Measurements from ENCODE around the gene SCUBE1. TPM values are rescaled to one million over a fixed set of nuclear protein-coding genes. Genes with fewer than 3 reads are reported as not detected.
A peak's percentile ranks its signal among the peaks of the same experiment; 100 is the strongest.

Gene SCUBE1
- total RNA-seq, 1 donor from 2014 or later = 0.89 TPM

GRCh38 chr22:43333156-43333555, 10.0 kb downstream of the SCUBE1 start:
- ATAC-seq = no peak
- DNase-seq (ENCODE audit: missing footprints) = no peak
- intact Hi-C loops (cut with DNase I) = no loop called here

GRCh38 chr22:43331698-43332097, 11.5 kb downstream of the SCUBE1 start:
- intact Hi-C loops (cut with DNase I) = no loop called here
- no peak for ATAC-seq
- no peak for DNase-seq (ENCODE audit: missing footprints)

- ATAC-seq (no peak), DNase-seq (ENCODE audit: missing footprints) (no peak)
- intact Hi-C loops (cut with DNase I) = no loop called here
Measured at GRCh38 chr22:43331069-43331451, 12.1 kb downstream of the SCUBE1 start.

- DNase-seq (ENCODE audit: missing footprints) = no peak
- ATAC-seq = no peak
- intact Hi-C loops (cut with DNase I) = no loop called here
Measured at GRCh38 chr22:43330178-43331068, 12.7 kb downstream of the SCUBE1 start.

GRCh38 chr22:43329061-43329460, 14.1 kb downstream of the SCUBE1 start:
- intact Hi-C loops (cut with DNase I) = loop anchor here (2.0 to 5.0 kb wide), 2 partner anchors 14 to 42 kb away; no protein-coding TSS in a partner anchor
- no peak for ATAC-seq
- DNase-seq (ENCODE audit: missing footprints) = no peak

- DNase-seq (ENCODE audit: missing footprints) = no peak
- ATAC-seq = no peak
- intact Hi-C loops (cut with DNase I) = loop anchor here (5.0 kb wide), 1 partner anchor 40 kb away; no protein-coding TSS in a partner anchor
Measured at GRCh38 chr22:43327157-43327438, 16.1 kb downstream of the SCUBE1 start.

GRCh38 chr22:43326331-43327156, 16.6 kb downstream of the SCUBE1 start:
- intact Hi-C loops (cut with DNase I) = loop anchor here (5.0 kb wide), 1 partner anchor 39 kb away; no protein-coding TSS in a partner anchor
- no peak for DNase-seq (ENCODE audit: missing footprints)
- ATAC-seq = no peak

GRCh38 chr22:43325176-43325575, 18.0 kb downstream of the SCUBE1 start:
- intact Hi-C loops (cut with DNase I) = loop anchor here (5.0 kb wide), 1 partner anchor 38 kb away; no protein-coding TSS in a partner anchor
- no peak for ATAC-seq

GRCh38 chr22:43320943-43321900, 21.9 kb downstream of the SCUBE1 start:
- ATAC-seq (no peak), DNase-seq (ENCODE audit: missing footprints) (peak; percentile 42)
- intact Hi-C loops (cut with DNase I) = no loop called here

More at GRCh38 chr22:43325176-43325575, 18.0 kb downstream of the SCUBE1 start:
- no peak for DNase-seq (ENCODE audit: missing footprints)

GRCh38 chr22:43319661-43320486, 23.3 kb downstream of the SCUBE1 start:
- DNase-seq (ENCODE audit: missing footprints) = peak; percentile 21
- peak; percentile 52 for ATAC-seq
- intact Hi-C loops (cut with DNase I) = no loop called here

GRCh38 chr22:43317239-43317638, 25.9 kb downstream of the SCUBE1 start:
- DNase-seq (ENCODE audit: missing footprints) (peak; percentile 5), ATAC-seq (no peak)
- intact Hi-C loops (cut with DNase I) = no loop called here

- no peak for ATAC-seq
- peak; percentile 9 for DNase-seq (ENCODE audit: missing footprints)
- intact Hi-C loops (cut with DNase I) = loop anchor here (2.0 kb wide), 1 partner anchor 13 kb away; no protein-coding TSS in a partner anchor
Measured at GRCh38 chr22:43315687-43316217, 27.4 kb downstream of the SCUBE1 start.

GRCh38 chr22:43314611-43315010, 28.6 kb downstream of the SCUBE1 start:
- DNase-seq (ENCODE audit: missing footprints) (peak; percentile 11), ATAC-seq (no peak)
- intact Hi-C loops (cut with DNase I) = loop anchor here (2.0 kb wide), 1 partner anchor 14 kb away; no protein-coding TSS in a partner anchor

GRCh38 chr22:43313890-43314474, 29.2 kb downstream of the SCUBE1 start:
- ATAC-seq (no peak), DNase-seq (ENCODE audit: missing footprints) (peak; percentile 30)
- intact Hi-C loops (cut with DNase I) = loop anchor here (2.0 kb wide), 1 partner anchor 15 kb away; no protein-coding TSS in a partner anchor

GRCh38 chr22:43313244-43313889, 29.8 kb downstream of the SCUBE1 start:
- peak; percentile 13 for ATAC-seq
- intact Hi-C loops (cut with DNase I) = no loop called here

GRCh38 chr22:43312608-43313007, 30.6 kb downstream of the SCUBE1 start:
- intact Hi-C loops (cut with DNase I) = no loop called here
- peak; percentile 69 for DNase-seq (ENCODE audit: missing footprints)
- ATAC-seq = peak; percentile 59

More at GRCh38 chr22:43313244-43313889, 29.8 kb downstream of the SCUBE1 start:
- peak; percentile 73 for DNase-seq (ENCODE audit: missing footprints)
